Measurements from ENCODE around the gene PPP2R2C.

The PPP2R2C gene

GRCh38 chr4:6460876-6461275, 11.5 kb downstream of the PPP2R2C start:
- peaks cover 2% of the 10 kb centered on the region for H3K27me3 ChIP-seq (ENCODE audit: insufficient read depth, poor library complexity, severe bottlenecking)
- no peak overlapping the region for H3K4me3 ChIP-seq (replicated peaks; ENCODE audit: insufficient read depth, low read length)
- TF ChIP-seq GABPA (IDR thresholded peaks at IDR 0.05; ENCODE audit: low read depth) (no peak), SPI1 (IDR thresholded peaks at IDR 0.05; ENCODE audit: borderline replicate concordance, low read depth) (no peak), POLR2AphosphoS5 (IDR thresholded peaks at IDR 0.05; ENCODE audit: low read depth) (no peak)
- TF ChIP-seq, protein P1, sequence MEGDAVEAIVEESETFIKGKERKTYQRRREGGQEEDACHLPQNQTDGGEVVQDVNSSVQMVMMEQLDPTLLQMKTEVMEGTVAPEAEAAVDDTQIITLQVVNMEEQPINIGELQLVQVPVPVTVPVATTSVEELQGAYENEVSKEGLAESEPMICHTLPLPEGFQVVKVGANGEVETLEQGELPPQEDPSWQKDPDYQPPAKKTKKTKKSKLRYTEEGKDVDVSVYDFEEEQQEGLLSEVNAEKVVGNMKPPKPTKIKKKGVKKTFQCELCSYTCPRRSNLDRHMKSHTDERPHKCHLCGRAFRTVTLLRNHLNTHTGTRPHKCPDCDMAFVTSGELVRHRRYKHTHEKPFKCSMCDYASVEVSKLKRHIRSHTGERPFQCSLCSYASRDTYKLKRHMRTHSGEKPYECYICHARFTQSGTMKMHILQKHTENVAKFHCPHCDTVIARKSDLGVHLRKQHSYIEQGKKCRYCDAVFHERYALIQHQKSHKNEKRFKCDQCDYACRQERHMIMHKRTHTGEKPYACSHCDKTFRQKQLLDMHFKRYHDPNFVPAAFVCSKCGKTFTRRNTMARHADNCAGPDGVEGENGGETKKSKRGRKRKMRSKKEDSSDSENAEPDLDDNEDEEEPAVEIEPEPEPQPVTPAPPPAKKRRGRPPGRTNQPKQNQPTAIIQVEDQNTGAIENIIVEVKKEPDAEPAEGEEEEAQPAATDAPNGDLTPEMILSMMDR (IDR thresholded peaks at IDR 0.05; ENCODE audit: insufficient read depth, low read length) = no peak
- TF ChIP-seq, protein P2, sequence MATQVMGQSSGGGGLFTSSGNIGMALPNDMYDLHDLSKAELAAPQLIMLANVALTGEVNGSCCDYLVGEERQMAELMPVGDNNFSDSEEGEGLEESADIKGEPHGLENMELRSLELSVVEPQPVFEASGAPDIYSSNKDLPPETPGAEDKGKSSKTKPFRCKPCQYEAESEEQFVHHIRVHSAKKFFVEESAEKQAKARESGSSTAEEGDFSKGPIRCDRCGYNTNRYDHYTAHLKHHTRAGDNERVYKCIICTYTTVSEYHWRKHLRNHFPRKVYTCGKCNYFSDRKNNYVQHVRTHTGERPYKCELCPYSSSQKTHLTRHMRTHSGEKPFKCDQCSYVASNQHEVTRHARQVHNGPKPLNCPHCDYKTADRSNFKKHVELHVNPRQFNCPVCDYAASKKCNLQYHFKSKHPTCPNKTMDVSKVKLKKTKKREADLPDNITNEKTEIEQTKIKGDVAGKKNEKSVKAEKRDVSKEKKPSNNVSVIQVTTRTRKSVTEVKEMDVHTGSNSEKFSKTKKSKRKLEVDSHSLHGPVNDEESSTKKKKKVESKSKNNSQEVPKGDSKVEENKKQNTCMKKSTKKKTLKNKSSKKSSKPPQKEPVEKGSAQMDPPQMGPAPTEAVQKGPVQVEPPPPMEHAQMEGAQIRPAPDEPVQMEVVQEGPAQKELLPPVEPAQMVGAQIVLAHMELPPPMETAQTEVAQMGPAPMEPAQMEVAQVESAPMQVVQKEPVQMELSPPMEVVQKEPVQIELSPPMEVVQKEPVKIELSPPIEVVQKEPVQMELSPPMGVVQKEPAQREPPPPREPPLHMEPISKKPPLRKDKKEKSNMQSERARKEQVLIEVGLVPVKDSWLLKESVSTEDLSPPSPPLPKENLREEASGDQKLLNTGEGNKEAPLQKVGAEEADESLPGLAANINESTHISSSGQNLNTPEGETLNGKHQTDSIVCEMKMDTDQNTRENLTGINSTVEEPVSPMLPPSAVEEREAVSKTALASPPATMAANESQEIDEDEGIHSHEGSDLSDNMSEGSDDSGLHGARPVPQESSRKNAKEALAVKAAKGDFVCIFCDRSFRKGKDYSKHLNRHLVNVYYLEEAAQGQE (IDR thresholded peaks at IDR 0.05; ENCODE audit: insufficient replicate concordance, low read depth) = no peak
- DNase-seq (ENCODE audit: low read depth in 1 of 2, low spot score in 1 of 2) = no peak
- no peak overlapping the region for H3K27ac ChIP-seq (replicated peaks)

- H3K4me3 ChIP-seq (replicated peaks; ENCODE audit: insufficient read depth, low read length) = no peak overlapping the region
- no peak for DNase-seq (ENCODE audit: low read depth in 1 of 2, low spot score in 1 of 2)
- TF ChIP-seq, protein P1 (IDR thresholded peaks at IDR 0.05; ENCODE audit: insufficient read depth, low read length) = no peak
- no peaks in the 10 kb centered on the region for H3K27me3 ChIP-seq (ENCODE audit: insufficient read depth, poor library complexity, severe bottlenecking)
- H3K27ac ChIP-seq (replicated peaks) = no peak overlapping the region
Observed at GRCh38 chr4:6458528-6458927, 13.9 kb downstream of the PPP2R2C start.

DNA sequence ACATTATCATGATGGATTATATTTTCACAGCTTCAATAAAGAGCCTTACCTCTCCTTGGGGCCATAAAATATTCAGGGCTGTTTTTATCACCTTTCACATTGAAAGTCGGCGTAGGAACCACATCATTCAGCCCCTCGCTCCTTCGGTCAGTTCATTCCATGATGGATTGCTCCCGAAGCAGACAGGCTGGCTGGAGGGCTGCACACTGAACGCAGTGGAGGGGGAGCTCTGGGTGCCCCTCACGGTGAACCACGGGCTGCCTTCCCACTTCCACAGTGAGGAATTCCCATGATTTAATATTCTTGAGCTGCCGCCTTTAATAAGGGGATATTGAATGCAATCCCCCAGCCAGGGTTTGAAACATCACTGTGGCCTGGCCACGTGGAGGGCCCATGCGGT, 16.0 kb downstream of the PPP2R2C start:
- Histone ChIP-seq H3K27me3 (ENCODE audit: insufficient read depth, poor library complexity, severe bottlenecking) (no peaks in the 10 kb centered on the region), H3K27ac (replicated peaks) (no peak overlapping the region), H3K4me3 (replicated peaks; ENCODE audit: insufficient read depth, low read length) (no peak overlapping the region)
- no peak for DNase-seq (ENCODE audit: low read depth in 1 of 2, low spot score in 1 of 2)
- no peak for TF ChIP-seq GABPA (IDR thresholded peaks at IDR 0.05; ENCODE audit: low read depth)
- TF ChIP-seq, protein P1 (IDR thresholded peaks at IDR 0.05; ENCODE audit: insufficient read depth, low read length) = no peak
- TF ChIP-seq, protein P2 (IDR thresholded peaks at IDR 0.05; ENCODE audit: insufficient replicate concordance, low read depth) = no peak
- TF ChIP-seq SPI1 (IDR thresholded peaks at IDR 0.05; ENCODE audit: borderline replicate concordance, low read depth) = no peak
- TF ChIP-seq POLR2AphosphoS5 (IDR thresholded peaks at IDR 0.05; ENCODE audit: low read depth) = no peak

- TF ChIP-seq, protein P1 (IDR thresholded peaks at IDR 0.05; ENCODE audit: insufficient read depth, low read length) = no peak
- TF ChIP-seq, protein P2 (IDR thresholded peaks at IDR 0.05; ENCODE audit: insufficient replicate concordance, low read depth) = no peak
- TF ChIP-seq GABPA (IDR thresholded peaks at IDR 0.05; ENCODE audit: low read depth) = no peak
- no peak for TF ChIP-seq POLR2AphosphoS5 (IDR thresholded peaks at IDR 0.05; ENCODE audit: low read depth)
- no peak for TF ChIP-seq SPI1 (IDR thresholded peaks at IDR 0.05; ENCODE audit: borderline replicate concordance, low read depth)
- Histone ChIP-seq H3K27ac (replicated peaks) (no peak overlapping the region), H3K4me3 (replicated peaks; ENCODE audit: insufficient read depth, low read length) (no peak overlapping the region), H3K27me3 (ENCODE audit: insufficient read depth, poor library complexity, severe bottlenecking) (no peaks in the 10 kb centered on the region)
- DNase-seq (ENCODE audit: low read depth in 1 of 2, low spot score in 1 of 2) = no peak
Observed at GRCh38 chr4:6454112-6454910, 18.1 kb downstream of the PPP2R2C start.

All from HL-60 (cell line).